Large intestine (tissue), 3 donors: ENCODE data around the gene DOK3. TPM values are rescaled to one million over a fixed set of nuclear protein-coding genes. Genes with fewer than 3 reads are reported as not detected.

Source experiments
- DNase-seq, 2 donors: peaks; one replicate each; pipeline versions ENCODE4 v3.0.0 to v3.0.0-alpha.2; 2013
- H3K27ac ChIP-seq: one replicate; pipeline ENCODE4 v1.5.1; 2013; ENCODE audit warnings: low read length
- H3K27me3 ChIP-seq: 2 replicates; pipeline ENCODE4 v1.6.1; 2013; ENCODE audit warnings: low read length; ENCODE audit not compliant: control insufficient read depth, insufficient read depth
- H3K36me3 ChIP-seq: 2 replicates; pipeline ENCODE4 v1.6.1; 2013; ENCODE audit warnings: low read length; ENCODE audit not compliant: control insufficient read depth, insufficient read depth
- H3K4me1 ChIP-seq: one replicate; pipeline ENCODE4 v1.6.1; 2013; ENCODE audit warnings: low read length; ENCODE audit not compliant: control insufficient read depth, insufficient read depth
- H3K4me3 ChIP-seq: one replicate; pipeline ENCODE4 v1.5.1; 2013; ENCODE audit warnings: low read length
- H3K9me3 ChIP-seq: one replicate; pipeline ENCODE4 v1.6.1; 2013; ENCODE audit warnings: mild to moderate bottlenecking, low read depth, low read length, moderate library complexity; ENCODE audit not compliant: control insufficient read depth
- WGBS: methylation state at CpG from one replicate; pipeline ENCODE4 v1.1.5; 2013; ENCODE audit warnings: low lambda C conversion rate; ENCODE audit not compliant: insufficient coverage; 5-methylcytosine and 5-hydroxymethylcytosine counted together
- polyA plus RNA-seq: library from polyadenylated mRNA; unstranded; fragments of 120-200 nt; gene quantifications from one replicate; pipeline ENCODE4 v1.2.1, GENCODE V29; 2013

The DOK3 gene
- polyA plus RNA-seq, 1 donor = 4.7 TPM

DNA sequence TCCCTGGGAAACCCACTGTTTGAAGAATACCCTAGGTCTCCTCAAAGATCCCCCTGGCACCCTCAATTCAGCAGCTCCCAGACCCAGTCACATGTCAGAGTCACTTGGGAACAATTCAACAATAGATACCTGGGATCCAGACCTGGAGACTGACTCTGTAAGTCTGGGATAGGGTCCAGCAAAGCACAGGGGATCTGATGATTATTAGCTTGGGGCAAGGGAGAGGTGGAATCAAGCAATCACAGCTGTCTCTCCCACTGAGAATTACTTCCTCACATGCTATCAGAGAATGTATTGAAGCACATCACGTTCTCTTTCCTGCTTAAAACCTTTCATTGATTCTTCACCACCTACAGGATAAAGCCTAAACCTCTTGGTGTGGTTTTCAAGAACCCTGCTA is 38.9 kb upstream of the DOK3 start:
- Histone ChIP-seq H3K4me3 (no peak overlapping the region), H3K9me3 (no peaks in the 10 kb centered on the region), H3K4me1 (peaks cover 8% of the 10 kb centered on the region), H3K27ac (no peak overlapping the region), H3K36me3 (peaks cover 17% of the 10 kb centered on the region), H3K27me3 (no peaks in the 10 kb centered on the region)
- WGBS = no CpG with 5 or more reads among the region's 1 CpG
- DNase-seq = no peak

DNA sequence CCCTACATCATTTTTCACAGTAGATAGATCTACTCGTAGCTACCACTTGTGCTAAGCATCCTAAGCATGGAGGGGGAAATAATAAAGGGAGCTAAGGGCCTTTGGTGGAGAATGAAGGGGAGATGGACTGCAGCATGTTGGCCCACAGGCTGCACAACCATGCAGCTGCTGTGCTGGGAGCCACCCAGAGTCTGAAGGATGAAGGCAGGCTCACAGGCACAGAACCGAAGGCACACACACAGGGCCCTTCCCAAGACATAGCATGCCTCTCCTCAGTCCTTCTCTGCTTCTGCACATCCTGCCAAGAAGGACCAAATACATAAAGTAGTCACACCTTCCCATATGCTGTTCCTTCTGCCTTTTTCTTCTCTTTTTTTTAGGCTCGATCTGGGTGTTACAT is 38.1 kb upstream of the DOK3 start:
- H3K36me3 ChIP-seq = peaks cover 17% of the 10 kb centered on the region
- H3K9me3 ChIP-seq = no peaks in the 10 kb centered on the region
- H3K27ac ChIP-seq = no peak overlapping the region
- H3K4me1 ChIP-seq = peaks cover 1% of the 10 kb centered on the region
- H3K4me3 ChIP-seq = no peak overlapping the region
- no peak for DNase-seq
- WGBS = no CpG with 5 or more reads among the region's 3 CpGs
- H3K27me3 ChIP-seq = no peaks in the 10 kb centered on the region

DNA sequence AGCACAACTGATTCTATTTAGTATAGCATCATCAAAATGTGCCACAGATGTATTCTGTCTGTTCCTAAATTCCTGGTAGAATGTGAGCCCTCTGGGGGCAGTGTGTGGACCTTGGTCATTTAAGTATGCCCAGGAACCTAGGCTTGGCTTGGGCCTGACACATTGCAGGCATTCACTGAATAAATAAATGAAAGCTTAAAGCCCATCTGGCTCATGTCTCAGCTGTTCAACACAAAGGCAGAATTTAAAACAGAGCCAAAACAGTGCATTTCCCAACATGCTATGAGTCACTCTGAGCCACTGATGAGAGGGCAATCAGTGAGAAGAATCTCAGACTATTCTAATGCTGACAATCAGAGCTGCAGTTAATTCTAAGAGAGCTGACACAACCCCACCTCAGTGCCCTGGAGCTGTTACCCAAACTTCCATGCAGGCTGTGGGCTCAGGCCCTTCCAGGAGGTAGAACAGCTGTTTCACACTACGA is 36.7 kb upstream of the DOK3 start:
- H3K9me3 ChIP-seq = no peaks in the 10 kb centered on the region
- H3K4me1 ChIP-seq = no peaks in the 10 kb centered on the region
- H3K4me3 ChIP-seq = no peak overlapping the region
- whole genome bisulfite sequencing = no CpG with 5 or more reads among the region's 1 CpG
- no peaks in the 10 kb centered on the region for H3K27me3 ChIP-seq
- no peak overlapping the region for H3K27ac ChIP-seq
- no peak for DNase-seq
- H3K36me3 ChIP-seq = peaks cover 13% of the 10 kb centered on the region

DNA sequence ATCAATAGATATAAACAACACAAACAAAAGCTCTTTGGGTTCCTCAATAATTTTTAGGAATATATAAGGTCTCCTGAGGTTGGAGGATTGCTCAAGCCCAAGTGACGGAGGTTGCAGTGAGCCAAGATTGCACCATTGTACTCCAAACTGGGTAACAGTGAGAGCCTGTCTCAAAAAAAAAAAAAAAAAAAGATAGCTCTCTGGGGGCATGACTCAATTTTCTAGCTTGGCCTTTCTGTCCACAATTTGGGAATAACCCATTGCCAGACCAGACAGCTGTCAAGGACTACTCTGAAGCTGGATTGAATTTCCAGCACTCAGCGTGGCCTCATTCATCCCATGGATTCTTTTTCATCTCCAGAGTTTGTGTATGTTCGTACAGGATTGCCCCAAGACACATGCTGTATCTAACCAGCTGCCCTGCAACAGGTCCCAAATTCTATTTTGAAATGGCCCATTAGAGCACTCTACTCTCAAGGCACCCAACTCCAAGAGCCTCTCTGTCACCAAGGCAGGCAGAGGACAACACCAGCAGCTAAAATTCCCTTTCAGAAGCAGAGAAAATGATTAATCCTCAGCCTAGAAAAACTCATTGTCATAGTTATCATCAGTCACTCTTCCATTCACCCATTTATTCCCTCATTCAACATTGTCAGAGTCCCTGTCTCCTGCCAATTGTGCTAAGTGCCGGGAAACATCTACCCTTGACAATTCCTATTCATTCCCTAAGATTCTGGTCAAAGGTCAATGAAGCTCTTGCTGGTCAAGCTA is 36.0 kb upstream of the DOK3 start:
- Histone ChIP-seq H3K27ac (no peak overlapping the region), H3K4me1 (no peaks in the 10 kb centered on the region), H3K27me3 (no peaks in the 10 kb centered on the region), H3K9me3 (no peaks in the 10 kb centered on the region), H3K4me3 (no peak overlapping the region), H3K36me3 (peaks cover 11% of the 10 kb centered on the region)
- DNase-seq = no peak
- WGBS = no CpG with 5 or more reads among the region's 4 CpGs

DNA sequence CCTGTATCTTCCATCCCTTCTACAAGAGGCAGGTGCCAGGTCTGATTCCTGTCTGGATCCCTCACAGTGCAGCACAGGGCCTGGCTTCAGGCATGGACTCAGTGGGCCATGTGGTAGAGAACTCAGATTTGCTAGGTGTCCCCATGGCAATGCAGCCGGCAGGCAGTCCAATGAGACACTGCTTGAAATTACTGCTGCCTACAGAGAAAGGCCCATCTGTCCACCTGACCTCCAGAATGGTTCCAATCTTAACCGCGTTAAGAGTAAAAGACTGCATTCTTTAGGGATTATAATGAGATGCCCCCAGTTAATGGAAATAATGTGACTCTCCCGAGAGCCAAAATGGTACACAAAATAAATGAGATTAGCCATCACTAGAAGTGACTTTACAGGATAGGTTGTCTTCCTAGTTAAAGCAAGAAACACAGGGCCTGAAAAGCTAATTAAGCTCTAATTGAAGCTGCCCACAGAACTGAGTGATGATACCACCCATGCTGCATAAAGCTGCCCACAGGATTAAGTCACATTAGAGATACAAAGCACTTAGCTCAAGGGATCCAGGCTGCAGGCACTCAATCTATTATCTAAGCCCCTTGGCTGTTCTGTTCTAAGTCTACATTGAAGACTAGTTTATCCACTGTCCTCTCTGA is 33.3 kb upstream of the DOK3 start:
- no peak overlapping the region for H3K27ac ChIP-seq
- DNase-seq = no peak
- peaks cover 17% of the 10 kb centered on the region for H3K36me3 ChIP-seq
- H3K4me1 ChIP-seq = no peaks in the 10 kb centered on the region
- no peaks in the 10 kb centered on the region for H3K9me3 ChIP-seq
- WGBS = 80% methylated on average over 1 of the region's 4 CpGs
- no peak overlapping the region for H3K4me3 ChIP-seq
- no peaks in the 10 kb centered on the region for H3K27me3 ChIP-seq

DNA sequence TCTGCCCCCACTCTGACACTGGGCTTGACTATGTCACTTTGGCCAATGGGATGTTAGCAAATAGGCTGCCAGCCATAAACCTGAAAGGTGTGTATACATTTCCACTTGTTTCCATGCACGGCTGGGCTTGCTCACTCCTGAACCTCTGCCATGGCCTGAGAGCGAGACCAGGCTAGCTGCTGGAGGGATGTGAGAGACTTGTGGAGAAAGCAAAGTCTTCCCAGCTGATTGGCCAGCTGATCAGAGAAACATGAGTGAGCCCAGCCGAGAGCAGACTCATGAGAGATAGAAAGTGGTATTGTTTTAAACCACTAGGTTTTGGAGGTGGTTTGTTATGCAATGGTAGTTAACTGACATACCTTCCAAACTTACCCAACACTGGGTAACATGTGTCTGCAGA is 30.8 kb upstream of the DOK3 start:
- H3K36me3 ChIP-seq = peaks cover 38% of the 10 kb centered on the region
- no peaks in the 10 kb centered on the region for H3K4me1 ChIP-seq
- H3K27ac ChIP-seq = no peak overlapping the region
- WGBS = no CpG with 5 or more reads among the region's 3 CpGs
- H3K27me3 ChIP-seq = no peaks in the 10 kb centered on the region
- DNase-seq = no peak
- no peak overlapping the region for H3K4me3 ChIP-seq
- H3K9me3 ChIP-seq = no peaks in the 10 kb centered on the region

DNA sequence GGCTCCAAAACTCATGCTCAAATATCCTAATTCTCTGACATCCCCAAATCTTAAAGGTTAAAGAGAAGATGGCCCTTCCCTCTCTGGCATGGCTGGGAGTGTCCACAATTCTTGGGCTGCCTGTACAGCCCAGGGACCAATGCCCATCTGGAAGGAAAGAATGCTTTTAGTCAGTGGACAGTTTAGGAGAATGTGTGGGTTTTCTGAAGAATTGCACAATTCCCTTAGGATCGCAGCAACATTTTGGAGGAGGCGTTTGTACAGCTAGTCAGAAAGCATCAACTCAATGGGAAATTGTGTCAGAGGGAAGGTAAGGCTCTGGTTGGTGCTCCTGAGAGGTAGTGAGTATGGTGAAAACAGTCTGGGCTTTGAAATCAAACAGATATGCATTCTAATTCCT is 29.8 kb upstream of the DOK3 start:
- no peak overlapping the region for H3K4me3 ChIP-seq
- no peaks in the 10 kb centered on the region for H3K4me1 ChIP-seq
- no peaks in the 10 kb centered on the region for H3K27me3 ChIP-seq
- peaks cover 45% of the 10 kb centered on the region for H3K36me3 ChIP-seq
- DNase-seq = no peak
- WGBS = 93% methylated on average over 2 of the region's 2 CpGs
- H3K9me3 ChIP-seq = no peaks in the 10 kb centered on the region
- H3K27ac ChIP-seq = no peak overlapping the region

DNA sequence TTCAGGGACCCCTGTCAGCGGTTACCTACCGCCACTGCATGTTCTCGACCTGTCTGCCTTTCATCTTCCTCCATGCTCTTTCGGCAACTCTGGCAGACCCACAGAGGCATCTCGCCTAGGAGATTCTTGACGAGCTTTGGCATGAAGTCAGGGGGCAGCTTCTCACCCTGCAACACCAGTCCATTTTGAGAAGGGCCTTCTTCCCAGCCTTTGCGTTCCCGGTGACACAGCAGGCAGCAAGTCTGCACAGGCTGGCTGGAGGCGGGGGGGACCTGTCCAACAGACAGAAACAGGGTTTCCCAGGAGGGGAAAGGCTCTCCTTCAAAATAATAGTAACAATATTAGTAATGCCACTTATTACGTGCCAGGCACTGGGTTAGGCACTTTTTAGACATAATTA is 29.2 kb upstream of the DOK3 start:
- Histone ChIP-seq H3K27ac (no peak overlapping the region), H3K4me1 (no peaks in the 10 kb centered on the region), H3K27me3 (no peaks in the 10 kb centered on the region), H3K9me3 (no peaks in the 10 kb centered on the region), H3K36me3 (peaks cover 48% of the 10 kb centered on the region), H3K4me3 (no peak overlapping the region)
- WGBS = no CpG with 5 or more reads among the region's 10 CpGs
- DNase-seq = no peak

DNA sequence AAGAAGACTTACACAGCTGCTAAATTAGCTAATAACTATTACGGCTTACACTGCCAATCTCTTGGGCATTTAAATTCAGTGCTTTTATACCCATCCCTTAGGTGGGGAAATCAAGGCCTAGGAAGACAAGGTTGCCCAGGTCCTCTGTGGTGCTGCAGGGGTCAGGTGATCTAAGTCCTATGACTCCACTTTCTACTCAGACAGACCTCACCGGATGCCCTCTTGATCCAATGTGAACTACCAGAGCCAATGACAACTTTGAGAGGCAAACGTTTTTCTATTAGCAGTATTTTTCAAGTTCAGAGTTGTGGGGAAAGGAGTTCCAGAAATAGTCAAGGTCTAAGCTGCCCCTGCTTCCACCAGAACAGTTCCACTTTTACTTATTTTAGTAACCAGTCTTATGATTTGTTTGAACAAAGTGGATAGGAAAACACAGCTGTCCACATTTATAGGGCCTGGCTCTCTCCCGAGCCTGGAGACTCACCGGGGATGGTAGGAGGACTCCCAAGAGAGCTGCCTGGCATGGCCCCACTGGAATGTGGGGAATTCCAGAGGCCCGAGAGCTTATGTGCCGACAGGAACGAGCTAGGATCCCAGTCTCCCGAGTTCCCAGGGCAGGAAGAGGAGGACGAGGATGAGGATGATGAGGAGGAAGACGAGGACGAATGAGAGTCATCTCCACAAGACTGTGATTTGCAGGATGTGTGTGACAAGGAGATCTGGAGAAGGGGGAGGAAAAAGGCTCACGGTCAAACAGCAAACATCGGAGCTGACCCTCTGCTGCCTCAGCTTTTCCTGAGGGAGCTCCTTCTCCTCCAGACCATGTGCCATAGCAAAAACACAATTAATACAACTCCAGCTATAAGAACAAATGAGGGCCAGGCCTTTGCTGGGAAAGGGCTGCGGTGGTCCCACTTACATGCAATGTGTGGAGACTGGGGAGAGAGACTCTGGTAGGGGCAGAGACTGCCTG is 28.0 kb upstream of the DOK3 start:
- Histone ChIP-seq H3K27me3 (no peaks in the 10 kb centered on the region), H3K27ac (no peak overlapping the region), H3K36me3 (peaks cover 56% of the 10 kb centered on the region), H3K9me3 (no peaks in the 10 kb centered on the region), H3K4me3 (no peak overlapping the region), H3K4me1 (no peaks in the 10 kb centered on the region)
- no peak for DNase-seq
- WGBS = 31% methylated on average over 6 of the region's 15 CpGs

DNA sequence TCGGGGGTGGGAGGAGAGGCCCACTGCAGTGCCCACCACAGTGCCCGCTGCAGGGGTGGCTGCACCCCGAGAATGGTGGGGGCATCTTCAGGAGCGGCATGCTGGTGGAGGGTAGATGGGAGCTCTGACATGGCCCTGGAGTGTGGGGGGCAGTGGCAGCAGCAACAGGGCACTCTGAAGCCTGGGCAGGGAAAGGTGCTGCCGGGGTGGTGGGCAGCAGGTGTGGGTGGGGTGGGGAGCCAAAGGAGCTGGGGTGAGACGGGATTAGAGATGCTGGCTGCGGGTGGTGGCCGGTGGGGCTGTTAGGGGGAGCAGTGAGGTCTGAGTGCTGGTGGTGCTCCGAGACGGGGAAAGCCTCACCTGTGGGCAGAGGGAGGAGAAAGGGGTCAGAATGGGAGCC is 26.8 kb upstream of the DOK3 start:
- H3K4me1 ChIP-seq = no peaks in the 10 kb centered on the region
- H3K9me3 ChIP-seq = no peaks in the 10 kb centered on the region
- H3K27me3 ChIP-seq = no peaks in the 10 kb centered on the region
- DNase-seq = no peak
- H3K27ac ChIP-seq = no peak overlapping the region
- H3K36me3 ChIP-seq = peaks cover 63% of the 10 kb centered on the region
- no CpG with 5 or more reads among the region's 10 CpGs for WGBS
- H3K4me3 ChIP-seq = no peak overlapping the region
